Activated CD4-positive, alpha-beta T cell treated with anti-CD3 and anti-CD28 coated beads, Interleukin-2, amount 50 U/mL, for 4 hours (primary cell): ENCODE measurements around the gene PARS2.
A peak's percentile ranks its signal among the peaks of the same experiment; 100 is the strongest.
"Not testable (repeated sequence)": the region's sequence is repeated elsewhere in the genome, so short reads cannot be mapped to it uniquely, and the experiment has no call there.

Source experiments
- DNase-seq, 2 experiments: peaks; one replicate each; pipeline ENCODE4 v3.0.0-alpha.2; 2020

Gene PARS2

DNA sequence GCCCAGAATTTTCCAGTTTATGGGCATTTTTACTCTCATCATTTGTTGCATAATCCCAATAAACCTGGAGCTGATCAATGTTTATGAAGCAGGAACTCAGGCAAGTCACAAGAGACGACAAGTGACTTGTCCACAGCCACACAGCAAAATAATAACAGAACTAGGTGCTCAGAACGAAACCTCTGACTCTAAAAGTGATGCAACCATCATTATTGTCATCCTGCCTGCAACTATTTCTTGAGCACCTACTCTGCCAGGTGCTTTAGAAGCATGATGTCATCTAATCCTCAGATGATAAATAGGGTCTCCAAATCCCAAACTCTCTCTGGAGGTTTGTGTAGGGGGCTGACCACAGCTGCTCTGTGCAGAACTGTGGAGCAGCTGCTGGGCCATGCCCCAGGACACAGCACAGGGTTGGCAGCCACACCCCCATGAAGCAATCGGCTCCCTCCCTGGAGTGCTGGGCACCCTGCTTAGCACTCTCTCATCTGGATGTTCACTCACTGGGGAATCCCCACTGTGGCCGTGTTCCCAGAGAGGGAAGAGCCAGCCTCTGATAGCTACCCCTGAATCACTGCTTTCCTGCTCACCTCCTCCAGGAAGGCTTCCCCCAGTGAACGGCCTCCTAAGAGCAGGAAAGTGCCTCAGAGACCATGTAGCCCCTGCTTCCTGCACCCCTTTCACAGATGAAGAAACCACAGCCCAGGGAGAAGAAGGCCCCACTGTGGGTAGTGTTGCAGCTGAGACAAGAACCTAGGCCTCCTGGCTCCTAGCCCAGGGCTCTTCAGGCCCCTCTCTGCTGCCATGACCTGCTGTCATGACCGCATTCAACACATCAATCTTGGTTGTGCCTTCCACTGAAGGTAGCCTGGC, 34.7 kb upstream of the PARS2 start:
- no peak for DNase-seq

DNA sequence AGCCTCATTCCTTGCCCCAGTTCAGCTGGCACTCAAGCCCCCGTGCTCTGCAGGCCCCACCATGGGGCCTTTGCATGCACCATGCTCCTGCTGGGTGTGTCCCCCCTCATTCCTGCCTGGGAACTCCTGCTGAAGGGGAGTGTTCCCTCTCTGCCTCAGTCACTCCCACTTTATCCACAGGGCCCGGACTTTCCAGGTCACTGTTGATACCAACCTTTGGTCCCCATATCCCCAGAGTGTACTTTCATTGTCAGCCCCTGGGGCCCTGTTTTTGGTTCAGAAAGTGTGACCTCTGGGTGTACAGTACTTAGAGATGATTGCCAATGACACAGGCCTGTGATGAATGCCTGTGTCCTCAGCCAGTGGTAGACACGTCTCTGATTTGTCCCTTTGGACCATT, 33.9 kb upstream of the PARS2 start:
- DNase-seq: no peak

DNA sequence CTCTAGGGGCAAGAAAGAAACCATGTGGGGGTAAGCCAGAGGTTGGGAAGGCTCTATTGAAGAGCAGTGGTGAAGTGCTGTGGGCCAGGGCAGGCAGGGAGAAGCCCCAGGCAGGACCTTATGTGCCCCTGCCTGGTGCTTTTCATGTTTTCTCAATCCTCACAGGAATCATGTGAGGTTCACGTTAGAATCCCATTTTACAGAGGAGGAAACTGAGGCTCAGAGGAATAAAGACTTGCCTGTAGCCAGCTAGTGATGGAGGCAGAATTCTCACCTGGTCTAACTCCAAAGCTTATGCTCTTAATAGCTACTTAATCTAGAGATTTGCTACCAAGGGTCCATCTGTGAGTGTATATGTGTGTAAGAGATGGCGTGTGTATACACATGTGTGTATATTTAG, 32.6 kb upstream of the PARS2 start:
- DNase-seq: no peak

DNA sequence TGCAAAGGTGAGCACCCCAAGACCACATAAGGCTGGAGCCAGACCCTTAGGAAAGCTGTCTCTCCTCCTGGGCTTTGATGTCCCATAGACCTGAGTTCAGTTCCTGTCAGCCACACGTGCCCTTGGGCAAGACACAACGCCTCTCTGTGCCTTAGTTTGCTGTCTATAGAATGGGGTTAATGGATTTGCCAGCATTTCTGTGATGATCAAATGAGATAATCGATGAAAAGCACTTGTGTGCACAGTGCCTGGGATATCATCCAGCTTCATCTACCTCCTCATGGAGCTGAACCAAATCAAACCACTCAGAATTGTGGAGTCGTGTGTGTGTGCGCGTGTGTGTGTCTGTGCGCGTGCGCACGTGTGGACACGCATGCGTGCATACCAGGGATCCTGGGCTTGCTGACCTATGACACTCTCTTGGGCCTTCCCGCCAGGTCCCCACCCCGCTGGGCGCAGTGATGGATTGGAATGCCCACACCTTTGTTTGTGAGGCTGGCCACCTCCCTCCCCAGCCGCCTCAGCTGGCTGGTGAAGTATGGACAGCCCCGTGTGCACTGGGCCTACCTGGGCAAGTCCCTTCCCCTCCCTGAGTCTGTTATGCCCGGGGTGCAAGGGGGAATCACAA, 31.6 kb upstream of the PARS2 start:
- no peak for DNase-seq

DNA sequence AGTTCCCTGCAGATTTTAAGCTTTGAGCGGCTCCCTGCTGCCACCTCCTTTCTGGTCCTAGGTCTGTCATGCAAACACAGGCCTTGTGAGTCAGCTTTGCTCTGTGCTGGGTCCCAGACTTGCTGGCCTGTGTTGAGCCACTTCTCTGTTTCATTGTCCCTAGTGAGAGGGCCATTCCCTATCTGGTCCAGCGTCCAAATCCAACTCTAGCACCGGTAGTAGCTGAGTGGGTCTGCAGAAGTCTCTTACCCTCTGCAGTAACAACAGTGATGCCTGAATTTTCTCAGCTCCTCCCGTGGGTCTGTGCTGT, 31.0 kb upstream of the PARS2 start:
- DNase-seq: no peak

DNA sequence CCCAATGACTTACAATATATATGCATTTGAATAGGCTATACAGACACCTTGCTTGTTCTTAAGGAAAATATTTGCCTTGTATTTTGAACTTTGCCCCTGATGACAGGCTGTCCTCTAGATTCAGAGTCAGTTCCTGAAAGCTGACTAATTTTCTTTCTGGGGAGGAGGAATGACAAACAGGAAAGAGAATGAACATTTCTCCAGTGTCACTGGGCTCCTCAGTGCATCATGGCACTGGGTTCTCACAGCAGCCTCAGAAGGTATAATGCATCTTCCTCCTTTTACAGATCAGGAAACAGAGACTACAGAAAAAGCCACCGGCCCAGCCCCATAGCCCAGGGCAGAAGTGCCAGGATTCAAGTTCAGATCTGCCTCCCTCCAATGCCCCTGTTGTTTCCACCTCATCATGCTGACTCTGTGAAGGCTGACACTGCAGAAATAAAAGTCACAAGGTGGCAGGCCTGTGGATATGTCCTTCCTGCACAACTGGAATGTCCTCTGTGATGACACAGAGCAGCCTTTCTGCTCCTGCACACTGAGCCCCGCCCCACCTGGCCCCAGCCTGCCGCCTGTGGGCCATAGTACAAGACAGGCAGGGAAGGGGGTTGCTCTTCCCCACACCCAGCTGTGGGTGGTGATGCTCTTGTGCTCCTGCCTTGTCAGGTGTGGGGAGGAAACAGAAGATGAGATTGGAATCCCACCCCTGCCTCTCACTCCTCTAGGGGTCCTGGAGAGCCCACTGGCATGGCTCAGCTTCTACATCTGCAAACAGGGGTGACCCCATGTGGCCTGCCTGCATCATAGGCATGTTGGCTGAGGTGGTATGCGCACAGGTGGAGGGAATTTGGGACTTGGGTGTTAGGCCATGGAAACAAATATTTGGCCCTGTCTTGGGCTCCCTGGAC, 30.4 kb upstream of the PARS2 start:
- DNase-seq: no peak

DNA sequence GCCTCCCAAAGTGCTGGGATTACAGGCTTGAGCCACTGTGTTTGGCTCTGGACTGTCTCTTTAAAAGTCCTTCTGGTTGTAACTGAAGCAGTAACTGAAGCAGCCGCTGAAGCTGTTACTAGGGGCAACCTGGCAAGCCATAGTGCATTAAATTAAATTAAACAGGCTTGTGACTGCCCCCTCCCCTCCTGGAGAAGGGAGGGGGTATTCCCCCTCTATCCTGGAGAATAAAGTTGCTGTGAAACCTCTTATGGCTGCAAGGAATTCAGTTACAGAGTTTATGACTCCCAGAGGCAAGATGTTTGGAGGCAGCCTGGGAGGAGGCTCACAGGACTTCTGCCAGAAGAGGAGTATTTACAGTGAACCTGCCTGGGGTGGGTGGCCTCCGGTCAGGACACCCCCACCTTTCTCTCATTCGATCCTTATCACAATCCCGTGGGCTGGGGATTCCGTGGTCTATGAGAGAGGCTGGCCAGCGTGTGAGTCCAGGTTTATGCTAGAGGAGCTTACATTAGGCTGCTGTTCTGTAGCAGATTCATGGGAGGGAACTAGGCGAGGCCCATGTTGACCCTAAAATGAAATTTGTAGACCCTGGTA, 28.5 kb upstream of the PARS2 start:
- DNase-seq: no peak

DNA sequence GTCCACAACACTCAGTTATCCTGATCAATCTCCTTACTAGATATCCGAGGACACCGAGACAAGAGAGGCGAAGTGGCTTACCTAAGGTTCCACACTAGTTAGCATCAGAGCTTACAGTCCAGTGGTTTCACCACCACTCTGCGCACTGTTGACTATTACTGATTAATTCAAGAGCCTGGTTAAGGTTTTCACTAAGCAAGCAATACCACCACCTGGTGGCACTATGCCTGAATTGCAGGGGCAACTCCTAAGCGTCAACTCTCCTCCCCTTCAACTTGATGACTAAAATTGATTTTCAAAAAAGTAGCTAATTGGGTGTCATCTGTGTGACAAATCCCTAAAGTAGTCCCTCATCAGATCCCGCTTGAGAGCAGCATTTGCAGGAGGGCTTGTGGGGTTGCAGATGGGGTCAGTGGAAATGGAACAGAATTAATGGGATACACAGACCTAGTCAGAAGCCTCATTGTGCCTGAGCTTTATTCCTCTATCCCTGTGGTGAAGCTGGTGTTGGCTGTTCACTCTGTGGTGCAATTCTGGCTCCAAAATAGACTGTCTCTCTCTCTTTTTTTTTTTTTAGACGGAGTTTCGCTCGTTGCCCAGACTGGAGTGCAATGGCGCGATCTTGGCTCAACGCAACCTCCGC, 27.7 kb upstream of the PARS2 start:
- peak; percentile 13 to 25 for DNase-seq

DNA sequence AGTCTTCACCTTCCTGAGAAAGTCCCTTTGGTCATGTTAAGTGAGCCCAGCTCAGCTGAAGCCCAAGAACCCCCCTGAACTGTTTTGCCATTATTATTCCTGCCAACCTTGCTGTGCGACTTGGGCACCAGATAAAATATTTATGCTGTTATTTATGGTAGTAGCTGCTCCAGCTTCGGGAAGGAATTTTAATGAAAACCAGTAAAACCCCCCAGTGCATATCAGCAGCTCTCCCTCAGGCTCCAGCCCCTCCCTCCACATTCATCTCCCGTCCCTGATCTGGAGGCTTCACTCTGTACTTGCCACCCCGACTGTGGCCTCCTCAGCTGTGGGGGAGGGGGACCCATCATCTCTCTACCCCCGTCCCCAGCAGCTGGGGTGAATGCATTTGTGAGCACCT, 24.1 kb upstream of the PARS2 start:
- no peak for DNase-seq

DNA sequence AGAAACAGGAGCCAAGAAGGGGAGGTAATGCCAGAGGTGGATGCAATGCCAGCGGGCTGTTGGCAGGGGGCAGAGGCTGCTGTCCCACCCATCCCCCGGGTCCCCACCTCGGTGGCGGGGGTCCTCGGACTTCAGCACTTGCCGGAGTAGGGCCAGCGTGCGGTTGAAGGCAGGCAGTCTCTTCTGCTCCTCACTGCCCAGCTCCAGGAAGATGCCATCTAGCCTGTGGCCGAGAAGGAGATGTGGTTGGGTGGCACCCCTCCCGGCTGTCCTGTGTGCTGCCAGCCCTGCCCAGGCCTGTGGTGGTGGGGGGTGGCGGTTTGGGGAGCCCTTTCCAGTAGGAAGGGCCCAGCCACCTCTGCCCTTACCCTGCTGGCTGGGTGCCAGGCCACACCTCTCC, 23.3 kb upstream of the PARS2 start:
- DNase-seq: no peak

DNA sequence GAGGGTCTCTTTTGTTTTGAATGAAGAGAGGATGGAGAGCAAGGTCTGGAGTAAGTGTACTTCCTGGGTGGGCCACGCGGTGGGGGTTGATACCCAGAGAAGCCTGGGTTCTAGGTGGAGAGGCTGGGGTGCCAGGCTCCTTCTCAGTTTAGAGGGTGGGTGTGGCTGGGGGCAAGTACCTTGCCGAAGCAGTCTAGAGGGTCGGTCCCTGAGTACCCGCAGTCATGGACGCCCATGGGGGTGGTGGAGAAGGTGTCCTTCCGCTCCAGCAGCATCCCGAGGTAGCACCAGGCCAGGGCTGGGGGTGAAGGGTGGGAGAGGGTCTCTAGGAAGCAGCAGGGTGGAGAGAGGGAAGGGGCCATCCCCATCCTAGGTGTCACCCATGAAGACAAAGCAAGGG, 22.5 kb upstream of the PARS2 start:
- no peak for DNase-seq

DNA sequence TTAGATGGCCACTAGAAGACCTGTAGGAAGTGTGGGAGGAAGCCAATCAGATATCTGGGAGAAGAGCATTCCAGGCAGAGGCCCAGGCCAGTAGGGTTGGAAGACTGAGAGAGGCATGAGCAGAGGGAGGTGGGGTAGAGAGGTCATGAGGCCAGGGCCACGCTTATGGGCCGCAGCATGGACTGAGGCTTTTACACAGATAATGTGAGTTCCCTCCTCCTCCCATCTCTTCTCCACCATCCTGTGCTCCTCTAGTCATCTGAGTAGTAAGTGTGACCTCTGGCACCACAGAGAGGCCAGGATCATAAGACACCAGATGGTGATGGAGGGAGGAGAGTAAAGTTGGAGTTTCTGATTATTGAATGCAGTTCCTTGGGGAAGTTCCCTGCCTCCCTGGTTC, 19.7 kb upstream of the PARS2 start:
- no peak for DNase-seq

DNA sequence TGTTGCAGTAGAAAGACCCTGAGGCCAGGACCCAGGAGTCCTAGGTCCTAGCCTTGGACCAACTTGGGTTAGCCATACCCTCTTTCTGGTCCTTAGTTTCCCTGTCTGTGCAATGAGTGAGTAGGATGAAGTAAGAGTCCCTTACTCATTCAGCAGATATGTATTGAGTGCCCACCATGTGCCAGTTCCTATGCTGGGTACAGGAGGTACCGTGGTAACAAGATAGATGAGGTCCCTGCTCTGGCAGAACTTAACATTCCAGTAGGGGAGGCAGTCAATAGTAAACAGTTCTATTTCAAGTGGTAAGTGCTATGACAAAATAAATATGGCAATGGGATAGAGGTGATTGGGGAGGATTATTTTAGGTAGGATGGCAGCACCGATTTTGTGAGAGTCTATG, 18.3 kb upstream of the PARS2 start:
- no peak for DNase-seq

DNA sequence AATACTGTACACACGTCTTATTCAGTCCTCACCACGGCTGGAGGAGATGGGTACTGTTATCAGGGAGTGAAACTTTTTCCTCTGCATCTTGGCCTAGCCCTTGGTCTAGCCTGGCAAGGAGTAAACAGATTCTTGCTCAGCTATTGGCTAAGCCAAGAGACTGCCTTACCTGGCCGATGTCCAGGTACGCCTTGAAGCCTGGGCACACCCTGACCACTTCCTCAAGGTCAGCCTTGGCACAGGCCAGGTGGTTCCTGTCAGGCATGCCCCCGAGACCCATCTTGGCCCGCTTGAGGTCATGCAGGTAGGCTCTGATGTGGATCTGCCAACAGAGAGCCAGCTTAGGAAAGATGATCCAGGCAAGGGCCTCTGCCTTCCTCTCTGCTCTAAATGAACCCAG, 17.8 kb upstream of the PARS2 start:
- DNase-seq: no peak

DNA sequence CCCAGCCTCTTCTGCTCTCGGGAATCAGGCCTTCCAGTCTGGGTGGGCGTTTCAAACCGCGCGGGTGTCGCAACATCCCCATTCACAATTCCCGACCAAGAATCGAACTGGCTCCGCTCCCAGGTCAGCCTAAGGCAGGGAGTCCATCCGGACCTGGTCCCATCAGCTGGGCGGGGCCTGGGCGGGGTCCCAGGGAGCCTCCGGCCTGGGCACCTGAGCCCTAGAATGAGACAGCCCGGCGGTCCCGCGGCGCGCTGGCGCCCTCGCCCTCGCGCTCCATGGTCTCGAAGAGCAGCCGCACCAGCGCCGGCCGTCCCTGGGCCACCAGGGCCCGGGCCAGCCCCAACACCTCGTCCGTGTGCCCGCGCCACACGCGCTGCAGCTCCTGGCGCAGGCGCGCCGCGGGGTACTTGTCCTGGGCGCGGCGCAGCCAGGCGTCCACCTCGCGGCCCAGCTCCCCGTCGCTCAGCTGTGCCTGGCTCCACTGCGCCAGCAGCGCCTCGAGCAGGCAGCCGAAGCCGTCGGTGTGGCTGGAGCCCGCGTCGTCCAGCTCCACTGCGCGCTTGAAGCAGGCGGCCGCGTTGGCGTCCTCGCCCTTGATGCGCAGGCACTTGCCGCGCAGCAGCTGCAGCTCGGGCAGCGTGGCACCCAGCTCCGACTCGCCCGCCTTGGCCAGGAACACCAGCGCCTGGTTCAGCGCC, 16.9 kb upstream of the PARS2 start:
- no peak for DNase-seq

DNA sequence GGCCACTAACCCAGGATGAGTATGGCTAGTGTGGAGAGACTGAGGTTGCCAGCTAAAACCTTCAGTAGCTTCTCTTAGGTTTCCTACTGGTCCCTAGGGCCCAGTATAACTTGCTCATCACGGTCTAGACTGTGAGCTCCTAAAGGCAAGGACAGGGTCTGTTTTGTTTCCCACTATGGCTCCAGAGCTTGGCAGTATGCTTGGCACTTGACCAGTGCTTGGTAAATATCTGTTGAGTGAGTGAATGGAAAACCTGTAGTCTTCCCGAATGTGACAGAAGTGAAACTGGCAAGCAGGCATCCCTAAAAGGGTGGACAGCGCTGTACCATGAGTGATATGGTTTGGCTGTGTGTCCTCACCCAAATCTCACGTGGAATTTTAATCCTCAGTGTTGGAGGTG, 13.1 kb upstream of the PARS2 start:
- DNase-seq: no peak

DNA sequence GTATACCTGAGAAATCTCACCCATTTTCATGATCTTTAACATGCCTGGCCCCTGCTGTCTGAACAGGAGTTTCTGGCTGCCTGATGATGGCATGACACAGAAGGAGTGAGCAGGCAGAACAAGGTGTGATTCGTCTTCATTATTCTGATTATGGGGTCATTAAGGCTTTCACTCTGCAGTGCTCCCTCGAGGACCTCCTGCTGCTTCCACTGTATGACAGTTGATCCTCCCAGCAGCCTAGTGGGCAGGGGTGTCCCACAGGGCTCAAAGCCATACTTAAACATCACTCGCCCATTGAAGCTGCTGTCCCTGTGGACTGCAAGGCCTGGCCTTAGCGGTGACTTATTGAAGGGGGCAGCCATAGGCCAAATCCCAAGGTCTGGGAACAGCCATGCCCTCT, 12.7 kb upstream of the PARS2 start:
- no peak for DNase-seq

DNA sequence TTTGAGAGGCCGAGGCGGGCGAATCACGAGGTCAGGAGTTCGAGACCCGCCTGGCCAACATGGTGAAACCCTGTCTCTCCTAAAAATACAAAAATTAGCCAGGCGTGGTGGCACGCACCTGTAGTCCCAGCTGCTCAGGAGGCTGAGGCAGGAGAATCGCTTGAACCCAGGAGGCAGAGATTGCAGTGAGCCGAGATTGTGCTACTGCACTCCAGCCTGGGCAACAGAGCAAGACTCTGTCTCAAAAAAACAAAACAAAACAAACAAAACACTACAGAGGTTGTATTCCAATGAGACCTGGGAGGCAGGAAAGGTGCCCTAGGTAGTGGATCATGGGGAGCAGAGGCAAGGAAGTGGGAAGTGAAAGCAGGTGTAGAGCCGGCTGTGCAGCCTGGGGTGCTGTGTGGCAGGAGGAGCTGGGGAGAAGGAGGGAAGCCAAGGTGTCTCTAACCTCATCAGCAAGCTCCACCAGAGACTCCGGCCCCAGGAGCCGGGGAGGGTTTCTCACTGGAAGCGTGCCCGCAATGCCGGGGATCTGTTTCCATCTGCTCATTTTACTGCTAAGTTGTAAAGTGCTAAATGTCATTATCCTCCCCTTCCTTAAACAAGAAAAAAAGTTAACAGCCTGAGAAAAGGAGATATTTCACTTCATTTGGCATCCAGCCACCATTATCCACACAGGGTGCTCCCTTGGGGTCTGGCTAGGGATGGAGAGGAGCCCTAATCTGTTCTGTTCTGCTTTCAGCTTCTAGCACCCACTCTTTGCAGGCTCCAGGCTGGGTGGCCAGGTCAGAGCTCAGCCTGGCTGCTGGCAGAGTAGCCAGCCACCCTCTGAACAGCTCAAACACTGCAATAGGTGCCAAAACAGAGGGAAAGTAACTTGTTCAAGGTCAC, 11.8 kb upstream of the PARS2 start:
- not testable (repeated sequence) for DNase-seq

DNA sequence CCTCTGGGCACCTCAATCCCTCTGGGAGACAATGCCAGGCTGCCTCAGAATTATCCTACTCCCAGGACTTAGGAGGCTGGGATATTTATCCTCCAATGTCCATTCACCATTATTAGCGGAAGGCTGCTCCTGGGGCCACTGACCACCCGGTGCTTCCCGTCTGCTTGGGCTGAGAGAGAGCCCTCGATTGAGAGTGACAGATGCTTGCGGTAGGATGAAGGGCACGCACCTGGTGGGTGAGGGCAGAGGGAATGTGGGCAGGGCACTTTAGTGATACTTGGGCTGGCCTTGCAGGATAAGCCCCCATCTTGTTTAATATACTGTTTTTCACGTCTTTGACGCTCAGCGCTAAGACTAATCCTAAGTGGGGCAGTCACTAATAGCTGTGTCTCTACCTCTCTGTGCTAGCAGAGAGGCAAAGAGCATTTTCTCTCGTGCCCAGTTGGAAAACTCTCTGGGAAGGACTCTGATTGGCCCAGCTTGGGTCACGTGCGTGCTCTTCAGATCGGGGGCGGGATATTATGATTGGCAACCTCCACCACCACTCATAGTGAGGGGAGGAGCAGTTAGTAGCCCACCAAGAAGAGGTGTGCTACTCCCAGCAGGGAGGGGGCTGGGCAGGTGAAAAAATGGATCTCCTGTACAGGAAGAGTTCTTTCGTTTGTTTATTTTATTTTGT, 10.6 kb upstream of the PARS2 start:
- DNase-seq: no peak

DNA sequence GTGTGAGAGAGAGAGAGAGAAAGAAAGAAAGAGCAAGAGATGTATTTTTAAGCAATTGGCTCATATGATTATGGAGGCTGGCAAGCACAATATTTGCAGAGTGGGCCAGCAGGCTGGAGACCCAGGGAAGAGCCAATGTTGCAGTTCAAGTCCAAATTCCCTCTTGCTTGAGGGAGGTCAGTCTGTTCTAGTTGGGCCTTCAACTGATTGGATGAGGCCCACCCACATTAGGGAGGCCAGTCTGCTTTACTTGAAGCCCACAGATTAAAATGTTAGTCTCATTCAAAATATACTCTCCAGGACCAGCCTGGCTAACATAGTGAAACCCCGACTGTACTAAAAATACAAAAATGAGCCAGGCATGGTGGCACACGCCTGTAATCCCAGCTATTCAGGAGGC, 8.6 kb upstream of the PARS2 start:
- DNase-seq: no peak

DNA sequence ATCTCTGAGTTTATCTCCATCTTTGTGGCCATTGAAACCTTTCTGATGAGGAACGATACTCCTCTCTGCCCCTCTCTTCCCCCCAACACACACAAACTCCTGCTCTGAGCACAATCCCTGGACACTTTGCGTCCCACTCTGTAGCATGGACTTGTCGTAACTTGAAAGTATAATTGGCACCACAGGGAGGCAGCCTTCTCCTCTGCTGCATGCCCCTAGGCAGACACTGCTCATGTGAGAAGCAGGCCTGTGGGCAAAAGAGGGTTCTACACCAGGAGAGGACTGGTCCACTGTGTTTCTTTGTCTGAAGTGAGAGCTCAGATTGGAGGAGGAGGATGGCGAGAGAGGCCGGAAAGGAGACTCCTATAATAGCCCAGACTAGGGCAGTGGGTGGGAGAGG, 3.8 kb upstream of the PARS2 start:
- DNase-seq: no peak
